RWPE1 (cell line): ENCODE measurements around the gene PTGES2.
A peak's percentile ranks its signal among the peaks of the same experiment; 100 is the strongest.
"Not testable (repeated sequence)": the region's sequence is repeated elsewhere in the genome, so short reads cannot be mapped to it uniquely, and the experiment has no call there.

Source experiments
- CTCF ChIA-PET: fragments of 350-600 bp; sonication (Branson Sonifier 250); formaldehyde crosslinking; extraction: SDS; loops from one replicate; lab custom pipeline; 2021; lab: Yijun Ruan, JAX
- POLR2A ChIA-PET: fragments of 400-600 bp; formaldehyde crosslinking; extraction: SDS; loops from one replicate; lab custom pipeline; 2020; ENCODE audit warnings: antibody characterized with exemption; ENCODE audit not compliant: low non-redundant PET; lab: Yijun Ruan, JAX
- DNase-seq: peaks from one replicate; pipeline ENCODE4 v3.0.0; 2012; ENCODE audit warnings: low spot score
- H3K27ac ChIP-seq: fragments of 450-650 bp; 2 replicates; pipeline ENCODE4 v1.5.1; 2017
- TF ChIP-seq, protein P1 (sequence below): fragments of 450-650 bp; conservative IDR thresholded peaks from 2 replicates; pipeline ENCODE4 v1.5.1; 2017; ENCODE audit warnings: low read depth, mild to moderate bottlenecking

Gene PTGES2

GRCh38 chr9:128129976-128130590 is 2.6 kb upstream of the PTGES2 start:
- DNase-seq, POLR2A ChIA-PET, H3K27ac ChIP-seq: not testable (repeated sequence)
- CTCF ChIA-PET: interaction anchor here (0.6 kb wide), 1 partner anchor 61 kb away, joined by 3 read pairs; no protein-coding TSS in a partner anchor
- TF ChIP-seq, protein P1, sequence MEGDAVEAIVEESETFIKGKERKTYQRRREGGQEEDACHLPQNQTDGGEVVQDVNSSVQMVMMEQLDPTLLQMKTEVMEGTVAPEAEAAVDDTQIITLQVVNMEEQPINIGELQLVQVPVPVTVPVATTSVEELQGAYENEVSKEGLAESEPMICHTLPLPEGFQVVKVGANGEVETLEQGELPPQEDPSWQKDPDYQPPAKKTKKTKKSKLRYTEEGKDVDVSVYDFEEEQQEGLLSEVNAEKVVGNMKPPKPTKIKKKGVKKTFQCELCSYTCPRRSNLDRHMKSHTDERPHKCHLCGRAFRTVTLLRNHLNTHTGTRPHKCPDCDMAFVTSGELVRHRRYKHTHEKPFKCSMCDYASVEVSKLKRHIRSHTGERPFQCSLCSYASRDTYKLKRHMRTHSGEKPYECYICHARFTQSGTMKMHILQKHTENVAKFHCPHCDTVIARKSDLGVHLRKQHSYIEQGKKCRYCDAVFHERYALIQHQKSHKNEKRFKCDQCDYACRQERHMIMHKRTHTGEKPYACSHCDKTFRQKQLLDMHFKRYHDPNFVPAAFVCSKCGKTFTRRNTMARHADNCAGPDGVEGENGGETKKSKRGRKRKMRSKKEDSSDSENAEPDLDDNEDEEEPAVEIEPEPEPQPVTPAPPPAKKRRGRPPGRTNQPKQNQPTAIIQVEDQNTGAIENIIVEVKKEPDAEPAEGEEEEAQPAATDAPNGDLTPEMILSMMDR: peak; percentile 73

DNA sequence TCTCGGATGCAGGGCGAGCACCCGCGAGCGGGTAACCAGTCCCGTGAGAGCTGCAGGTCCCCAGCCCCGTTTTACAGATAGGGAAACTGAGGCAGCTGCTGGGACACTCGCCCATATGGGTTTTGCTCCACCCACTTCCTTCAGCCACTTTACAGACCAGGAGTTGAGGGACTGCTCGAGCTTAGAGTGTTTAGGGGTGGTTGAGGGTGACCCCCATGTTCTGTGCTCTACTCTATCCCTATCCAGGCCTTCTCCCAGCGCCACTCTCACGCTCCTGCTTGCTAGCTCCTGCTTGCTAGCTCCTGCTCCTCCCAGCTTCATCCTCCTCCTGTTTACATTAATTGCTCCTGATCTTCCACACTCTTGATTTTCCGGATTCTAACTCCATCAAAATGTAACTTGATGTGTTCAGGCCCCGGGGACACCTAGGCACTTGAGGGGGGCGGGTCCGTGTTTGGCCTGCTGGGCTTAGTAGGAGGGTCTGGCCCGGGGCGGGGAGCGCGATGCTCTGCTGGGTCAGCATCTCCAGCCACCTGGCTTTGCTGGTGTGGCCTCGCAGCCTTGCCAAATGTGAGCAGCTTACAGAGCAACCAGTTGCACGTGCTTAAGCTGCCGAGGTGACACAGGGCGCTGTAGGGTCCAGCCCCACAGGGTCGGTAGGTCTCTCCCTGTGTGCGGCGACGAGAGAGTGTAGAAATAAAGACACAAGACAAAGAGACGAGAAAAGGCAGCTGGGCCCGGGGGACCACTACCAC is 1.5 kb upstream of the PTGES2 start:
- ChIA-PET POLR2A (interaction anchor here (0.5 to 2.0 kb wide), 5 partner anchors 13 to 163 kb away, joined by 3 to 7 read pairs (median 5); partner anchors contain the start of gene BBLN), CTCF (interaction anchor here (0.8 to 4.2 kb wide), 3 partner anchors 11 to 25 kb away, joined by 3 to 40 read pairs (median 4); no protein-coding TSS in a partner anchor)
- peak overlapping the region; percentile 95 for H3K27ac ChIP-seq
- TF ChIP-seq, protein P1: no peak
- no peak for DNase-seq

GRCh38 chr9:128127990-128128835 is 684 bp upstream of the PTGES2 start:
- TF ChIP-seq, protein P1: no peak
- ChIA-PET CTCF (interaction anchor here (0.6 to 4.2 kb wide), 4 partner anchors 10 to 173 kb away, joined by 3 to 40 read pairs (median 4); no protein-coding TSS in a partner anchor), POLR2A (interaction anchor here (0.6 to 2.0 kb wide), 6 partner anchors 8 to 239 kb away, joined by 3 to 7 read pairs (median 4); partner anchors contain the start of gene BBLN)

GRCh38 chr9:128125580-128126354 is 1.8 kb downstream of the PTGES2 start:
- ChIA-PET POLR2A (interaction anchor here (0.6 to 0.7 kb wide), 4 partner anchors 57 to 126 kb away, joined by 3 read pairs; no protein-coding TSS in a partner anchor), CTCF (interaction anchor here (0.6 to 4.2 kb wide), 7 partner anchors 8 to 100 kb away, joined by 3 to 40 read pairs (median 8); no protein-coding TSS in a partner anchor)
- TF ChIP-seq, protein P1: no peak
- peak overlapping the region; percentile 95 for H3K27ac ChIP-seq
- no peak for DNase-seq

More at GRCh38 chr9:128127990-128128835, 684 bp upstream of the PTGES2 start:
- peak overlapping the region; percentile 95 for H3K27ac ChIP-seq
- DNase-seq: peak; percentile 94

- TF ChIP-seq, protein P1: peak; percentile 91
- POLR2A ChIA-PET: interaction anchor here (0.6 kb wide), 1 partner anchor 58 kb away, joined by 3 read pairs; no protein-coding TSS in a partner anchor
- peak overlapping the region; percentile 95 for H3K27ac ChIP-seq
- CTCF ChIA-PET: interaction anchor here (0.6 to 4.2 kb wide), 19 partner anchors 7 to 975 kb away, joined by 3 to 40 read pairs (median 4); partner anchors contain the start of gene BBLN
- no peak for DNase-seq
These were observed 2.5 kb downstream of the PTGES2 start for GRCh38 chr9:128124873-128125579.
